Measurements from ENCODE around the gene CRYBB1. TPM values are rescaled to one million over a fixed set of nuclear protein-coding genes. Genes with fewer than 3 reads are reported as not detected.

The CRYBB1 gene
- total RNA-seq, 1 donor, result not detected

DNA sequence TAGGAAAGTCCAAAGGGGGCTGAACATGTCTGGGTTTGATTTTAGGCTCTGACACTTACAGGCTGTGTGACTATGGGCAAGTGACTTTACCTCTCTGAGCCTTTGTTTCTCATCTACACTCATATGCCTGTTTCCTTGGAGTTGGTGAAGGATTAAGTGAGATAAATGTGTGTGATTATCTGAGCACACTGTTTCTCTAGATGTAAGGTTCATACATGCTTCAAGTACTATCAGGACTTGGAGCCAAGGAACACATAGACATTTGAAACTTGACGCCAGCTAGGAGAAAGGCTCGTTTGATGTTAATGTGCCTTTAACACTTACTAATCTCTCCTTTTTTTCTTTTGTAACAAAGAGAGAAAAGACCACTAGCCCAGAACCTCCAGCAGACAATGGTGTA is 9.7 kb downstream of the CRYBB1 start:
- H3K4me3 ChIP-seq (ENCODE audit: low read depth, low read length), result no peak overlapping the region
- TF ChIP-seq, protein P1, sequence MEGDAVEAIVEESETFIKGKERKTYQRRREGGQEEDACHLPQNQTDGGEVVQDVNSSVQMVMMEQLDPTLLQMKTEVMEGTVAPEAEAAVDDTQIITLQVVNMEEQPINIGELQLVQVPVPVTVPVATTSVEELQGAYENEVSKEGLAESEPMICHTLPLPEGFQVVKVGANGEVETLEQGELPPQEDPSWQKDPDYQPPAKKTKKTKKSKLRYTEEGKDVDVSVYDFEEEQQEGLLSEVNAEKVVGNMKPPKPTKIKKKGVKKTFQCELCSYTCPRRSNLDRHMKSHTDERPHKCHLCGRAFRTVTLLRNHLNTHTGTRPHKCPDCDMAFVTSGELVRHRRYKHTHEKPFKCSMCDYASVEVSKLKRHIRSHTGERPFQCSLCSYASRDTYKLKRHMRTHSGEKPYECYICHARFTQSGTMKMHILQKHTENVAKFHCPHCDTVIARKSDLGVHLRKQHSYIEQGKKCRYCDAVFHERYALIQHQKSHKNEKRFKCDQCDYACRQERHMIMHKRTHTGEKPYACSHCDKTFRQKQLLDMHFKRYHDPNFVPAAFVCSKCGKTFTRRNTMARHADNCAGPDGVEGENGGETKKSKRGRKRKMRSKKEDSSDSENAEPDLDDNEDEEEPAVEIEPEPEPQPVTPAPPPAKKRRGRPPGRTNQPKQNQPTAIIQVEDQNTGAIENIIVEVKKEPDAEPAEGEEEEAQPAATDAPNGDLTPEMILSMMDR (IDR thresholded peaks at IDR 0.05; ENCODE audit: insufficient read depth, low read length), result no peak
- no peak for DNase-seq (ENCODE audit: low read depth)

DNA sequence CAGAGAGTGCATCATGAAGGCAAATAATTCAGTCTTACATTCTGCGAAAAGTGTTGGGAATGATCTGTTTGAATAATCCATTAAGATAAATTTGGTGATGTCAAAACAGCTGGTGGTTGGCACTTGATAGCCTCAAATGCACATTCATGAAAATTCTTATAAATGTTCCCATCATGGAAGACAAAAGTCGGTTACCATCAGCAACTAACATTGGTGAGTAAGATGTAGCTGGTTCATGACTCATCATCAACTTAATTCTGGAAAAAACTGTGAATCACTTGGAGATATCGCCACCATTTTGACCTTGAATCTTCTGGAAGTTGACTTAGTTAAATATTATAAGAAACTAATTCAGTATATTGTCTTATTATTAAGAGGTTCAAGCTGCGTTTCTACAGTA is 11.2 kb downstream of the CRYBB1 start:
- DNase-seq (ENCODE audit: low read depth), result peak; percentile 46

DNA sequence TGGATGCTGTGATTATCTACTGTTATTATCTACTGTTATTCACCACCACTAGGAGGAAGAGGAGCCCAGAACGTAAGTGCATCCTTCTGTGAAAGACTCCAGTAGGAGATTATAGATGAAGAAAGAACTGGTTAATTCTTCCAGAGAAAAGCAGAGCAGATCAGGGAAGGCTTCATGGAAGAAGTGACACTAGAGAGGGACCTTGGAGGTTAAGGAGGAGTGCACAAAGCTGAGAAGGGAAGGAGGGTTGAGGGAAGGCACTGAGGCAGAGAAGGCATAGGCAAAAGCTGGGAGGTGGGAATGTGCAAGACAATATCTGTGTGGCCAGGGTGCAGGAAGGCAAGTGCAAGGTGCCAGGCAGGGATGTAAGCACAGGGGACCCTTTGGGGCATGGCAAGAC is 13.5 kb downstream of the CRYBB1 start:
- DNase-seq (ENCODE audit: low read depth), result no peak
- no peak overlapping the region for H3K4me3 ChIP-seq (ENCODE audit: low read depth, low read length)
- TF ChIP-seq, protein P1 (IDR thresholded peaks at IDR 0.05; ENCODE audit: insufficient read depth, low read length), result no peak

More for the DNA sequence above, 11.2 kb downstream of the CRYBB1 start:
- TF ChIP-seq, protein P1 (IDR thresholded peaks at IDR 0.05; ENCODE audit: insufficient read depth, low read length), result no peak
- H3K4me3 ChIP-seq (ENCODE audit: low read depth, low read length), result no peak overlapping the region

DNA sequence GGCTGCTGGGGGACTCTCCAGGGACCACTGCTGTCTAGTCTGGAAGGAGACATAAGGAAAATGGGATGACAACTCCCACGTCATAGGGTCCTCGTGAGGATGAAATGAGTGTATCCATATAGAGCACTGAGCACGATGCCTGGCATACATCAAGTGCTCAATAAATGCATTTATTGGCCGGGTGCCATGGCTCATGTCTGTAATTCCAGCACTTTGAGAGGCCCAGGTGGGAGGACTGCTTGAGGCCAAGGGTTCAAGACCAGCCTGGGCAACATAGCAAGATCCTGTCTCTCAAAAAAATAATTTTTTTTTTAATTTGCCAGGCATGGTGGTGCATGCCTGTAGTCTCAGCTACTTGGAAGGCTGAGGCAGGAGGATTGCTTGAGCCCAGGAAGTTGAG is 15.7 kb downstream of the CRYBB1 start:
- TF ChIP-seq, protein P1 (IDR thresholded peaks at IDR 0.05; ENCODE audit: insufficient read depth, low read length), result no peak
- no peak for DNase-seq (ENCODE audit: low read depth)
- no peak overlapping the region for H3K4me3 ChIP-seq (ENCODE audit: low read depth, low read length)

DNA sequence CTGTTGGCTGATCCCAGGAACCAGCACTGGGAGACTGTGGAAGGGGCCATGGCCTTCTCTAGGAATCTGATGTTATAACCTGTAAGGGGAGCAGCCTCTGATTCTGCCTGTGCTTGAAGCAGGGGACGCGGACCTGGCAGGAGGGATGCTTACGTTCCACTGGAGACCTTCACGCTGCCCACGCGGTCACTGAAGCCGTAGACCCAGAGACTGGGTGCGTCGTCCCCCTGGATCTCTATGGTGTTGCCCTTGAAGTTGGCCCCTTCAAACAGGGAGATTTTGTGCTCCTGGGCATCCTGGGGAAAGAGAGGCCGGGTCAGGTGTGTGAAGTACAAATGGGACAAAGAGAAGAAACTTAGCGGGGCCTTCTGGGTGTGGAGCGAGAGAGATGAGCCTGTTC is 16.1 kb downstream of the CRYBB1 start:
- H3K4me3 ChIP-seq (ENCODE audit: low read depth, low read length), result no peak overlapping the region
- no peak for DNase-seq (ENCODE audit: low read depth)
- TF ChIP-seq, protein P1 (IDR thresholded peaks at IDR 0.05; ENCODE audit: insufficient read depth, low read length), result no peak

DNA sequence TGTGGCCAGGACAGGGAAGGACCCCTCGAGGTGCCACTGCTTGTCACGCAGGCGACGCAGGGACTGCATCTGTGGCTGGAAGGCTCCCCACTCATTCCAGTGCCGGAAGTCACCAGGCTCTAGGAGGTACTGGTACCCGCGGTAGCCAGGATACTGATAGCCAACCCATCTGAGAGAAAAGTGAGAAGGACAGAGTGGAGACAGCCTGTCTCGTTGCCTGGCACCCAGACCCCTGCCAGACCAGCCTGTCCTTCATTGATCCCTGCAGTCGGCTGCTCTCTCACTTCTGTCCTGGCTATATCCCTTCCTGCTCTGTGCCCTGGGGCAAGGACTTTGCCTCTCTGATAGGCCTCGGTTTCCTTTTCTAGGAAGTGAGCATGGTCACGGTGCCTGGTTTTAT is 18.3 kb downstream of the CRYBB1 start:
- TF ChIP-seq, protein P1 (IDR thresholded peaks at IDR 0.05; ENCODE audit: insufficient read depth, low read length), result no peak
- no peak overlapping the region for H3K4me3 ChIP-seq (ENCODE audit: low read depth, low read length)
- DNase-seq (ENCODE audit: low read depth), result no peak

DNA sequence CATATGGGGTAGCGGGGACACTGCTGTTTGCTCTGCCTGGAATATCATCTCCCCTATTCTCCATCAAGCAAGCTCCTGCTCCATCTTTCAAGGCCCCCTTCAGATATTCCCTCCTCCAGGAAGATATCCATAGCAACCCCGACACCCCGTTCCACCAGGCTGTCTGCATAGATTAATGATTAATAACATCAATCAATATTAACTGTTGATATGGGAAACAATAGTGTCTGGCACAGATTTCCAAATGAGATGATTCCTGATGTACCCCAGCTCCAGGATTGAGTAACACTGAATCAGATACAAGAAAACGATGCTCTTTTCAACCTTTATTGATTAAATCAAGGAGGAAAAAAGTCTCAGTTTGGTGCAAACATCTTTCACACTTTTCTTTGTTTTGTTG is 20.3 kb downstream of the CRYBB1 start:
- TF ChIP-seq, protein P1 (IDR thresholded peaks at IDR 0.05; ENCODE audit: insufficient read depth, low read length), result no peak
- DNase-seq (ENCODE audit: low read depth), result no peak
- H3K4me3 ChIP-seq (ENCODE audit: low read depth, low read length), result no peak overlapping the region

Data from fibroblast of the aortic adventitia (primary cell).